AG09319 (cell line): ENCODE data around the gene HOXA6.

ENCODE experiments used
- DNase-seq: peaks from one replicate; pipeline ENCODE4 v3.0.0-alpha.2; 2010; ENCODE audit warnings: low read depth; ENCODE audit errors: extremely low read depth
- CTCF ChIP-seq: IDR thresholded peaks from 2 replicates; pipeline ENCODE4 v1.5.1; 2011; ENCODE audit warnings: low read depth, mild to moderate bottlenecking, inconsistent platforms, low read length, moderate library complexity

HOXA6 gene

GRCh38 chr7:27115221-27116026 is 32.1 kb downstream of the HOXA6 start:
- DNase-seq: no peak
- no peak for TF ChIP-seq CTCF

GRCh38 chr7:27114881-27115220 is 32.7 kb downstream of the HOXA6 start:
- no peak for TF ChIP-seq CTCF
- no peak for DNase-seq

- no peak for DNase-seq
- TF ChIP-seq CTCF: no peak
Measured at GRCh38 chr7:27113991-27114769, 33.4 kb downstream of the HOXA6 start.

- TF ChIP-seq CTCF: no peak
- DNase-seq: no peak
Measured at GRCh38 chr7:27112955-27113949, 34.3 kb downstream of the HOXA6 start.

- no peak for TF ChIP-seq CTCF
- DNase-seq: no peak
Measured at GRCh38 chr7:27112361-27112760, 35.2 kb downstream of the HOXA6 start.

GRCh38 chr7:27111751-27112277 is 35.8 kb downstream of the HOXA6 start:
- TF ChIP-seq CTCF: no peak
- no peak for DNase-seq
